H1 (cell line): ENCODE measurements around the gene CMC4. TPM values are rescaled to one million over a fixed set of nuclear protein-coding genes. Genes with fewer than 3 reads are reported as not detected.

Source experiments
- CTCF ChIA-PET: fragments of 300-600 bp; sonication (Branson Sonifier 250); formaldehyde crosslinking; loops from one replicate; lab custom pipeline; 2021; ENCODE audit not compliant: partially characterized antibody; lab: Charles Lee
- POLR2A ChIA-PET: fragments of 300-600 bp; sonication (Branson Sonifier 250); formaldehyde crosslinking; loops from one replicate; lab custom pipeline; 2021; ENCODE audit warnings: inconsistent platforms; ENCODE audit not compliant: partially characterized antibody; lab: Charles Lee
- DNase-seq, 2 experiments: peaks; one replicate each; pipeline versions ENCODE4 v3.0.0 to v3.0.0-alpha.2; 2010 to 2022; ENCODE audit warnings: low spot score in 2 of 2, low read depth in 1 of 2, mixed read lengths in 1 of 2
- FAIRE-seq: peaks from 2 replicates; lab custom pipeline; 2011; peaks lifted over from hg19 to GRCh38; lab: Jason Lieb, UNC
- H2AFZ ChIP-seq: 2 replicates; pipeline ENCODE4 v1.8.1; 2012; ENCODE audit warnings: low read length, inconsistent platforms
- H2AK5ac ChIP-seq: 2 replicates; pipeline ENCODE4 v1.6.1; 2013; ENCODE audit warnings: low read depth, low read length
- H2BK120ac ChIP-seq: replicated peaks from 2 replicates; pipeline ENCODE3; 2013; ENCODE audit warnings: low read depth, low read length, inconsistent platforms
- H2BK12ac ChIP-seq: 2 replicates; pipeline ENCODE4 v1.6.1; 2013; ENCODE audit warnings: low read depth, low read length
- H2BK15ac ChIP-seq: 2 replicates; pipeline ENCODE4 v1.6.1; 2013; ENCODE audit warnings: low read length
- H2BK20ac ChIP-seq: 2 replicates; pipeline ENCODE4 v1.6.1; 2013; ENCODE audit warnings: low read length
- H2BK5ac ChIP-seq: 2 replicates; pipeline ENCODE4 v1.6.1; 2013; ENCODE audit warnings: low read depth, low read length
- H3K14ac ChIP-seq: 2 replicates; pipeline ENCODE4 v1.6.1; 2013; ENCODE audit warnings: inconsistent platforms; ENCODE audit not compliant: insufficient read length
- H3K18ac ChIP-seq: 2 replicates; pipeline ENCODE4 v1.6.1; 2013; ENCODE audit warnings: low read length; ENCODE audit errors: extremely low read depth
- H3K23ac ChIP-seq: 2 replicates; pipeline ENCODE4 v1.6.1; 2013; ENCODE audit warnings: inconsistent platforms; ENCODE audit not compliant: insufficient read length
- H3K23me2 ChIP-seq: 2 replicates; pipeline ENCODE4 v1.6.1; 2013; ENCODE audit warnings: low read depth, low read length
- H3K27ac ChIP-seq: 2 replicates; pipeline ENCODE4 v1.6.1; 2011; ENCODE audit warnings: low read depth, low read length, inconsistent platforms
- H3K27me3 ChIP-seq, 4 experiments: replicated peaks in 1 of 4; 1 replicate in 1 of 4; 2 replicates in 3 of 4; pipeline versions ENCODE4 v1.6.1 to v1.8.1; 2011 to 2013; ENCODE audit warnings: low read length in 3 of 4, mild to moderate bottlenecking in 3 of 4, inconsistent platforms in 2 of 4, mixed read lengths in 2 of 4, moderate library complexity in 1 of 4; ENCODE audit not compliant: control insufficient read depth in 3 of 4, insufficient read depth in 3 of 4; ENCODE audit errors: extremely low read depth in 1 of 4
- H3K36me3 ChIP-seq, 4 experiments: 2 replicates each; pipeline versions ENCODE4 v1.6.1 to v1.8.1; 2011 to 2013; ENCODE audit warnings: mild to moderate bottlenecking in 4 of 4, low read length in 3 of 4, moderate library complexity in 2 of 4, control low read depth in 1 of 4, inconsistent platforms in 1 of 4; ENCODE audit not compliant: insufficient read depth in 4 of 4, control insufficient read depth in 2 of 4
- H3K4ac ChIP-seq: replicated peaks from 2 replicates; pipeline ENCODE3; 2013; ENCODE audit warnings: low read length, low read depth, mixed read lengths, inconsistent platforms; ENCODE audit not compliant: insufficient read length
- H3K4me1 ChIP-seq, 4 experiments: replicated peaks in 1 of 4; 1 replicate in 1 of 4; 2 replicates in 3 of 4; pipeline versions ENCODE4 v1.6.1 to v1.8.1; 2011 to 2013; ENCODE audit warnings: low read length in 3 of 4, inconsistent platforms in 2 of 4, mixed read lengths in 1 of 4; ENCODE audit not compliant: insufficient read depth in 4 of 4, control insufficient read depth in 3 of 4
- H3K4me2 ChIP-seq, 2 experiments: 2 replicates each; pipeline versions ENCODE4 v1.6.1 to v1.8.1; 2011 to 2013; ENCODE audit warnings: low read depth in 2 of 2, low read length in 2 of 2, control low read depth in 1 of 2, inconsistent platforms in 1 of 2, mild to moderate bottlenecking in 1 of 2; ENCODE audit not compliant: insufficient read depth in 1 of 2
- H3K4me3 ChIP-seq, 4 experiments: fragments of 200-600, 300-600 bp in 1 of 4; sonication (generic), shearing (Covaris generic), sonication (Bioruptor Twin) in 1 of 4; 2 replicates each; pipeline versions ENCODE4 v1.5.1 to v1.8.1; 2011 to 2016; ENCODE audit warnings: low read length in 4 of 4, low read depth in 3 of 4, control low read depth in 2 of 4, inconsistent platforms in 2 of 4, mild to moderate bottlenecking in 2 of 4, mixed read lengths in 1 of 4, moderate library complexity in 1 of 4; ENCODE audit not compliant: insufficient read depth in 2 of 4; ENCODE audit errors: extremely low read depth in 1 of 4
- H3K56ac ChIP-seq: replicated peaks from 2 replicates; pipeline ENCODE3; 2013; ENCODE audit warnings: low read depth, mild to moderate bottlenecking, mixed read lengths, low read length, inconsistent platforms; ENCODE audit not compliant: insufficient read length
- H3K79me1 ChIP-seq: 2 replicates; pipeline ENCODE4 v1.6.1; 2013; ENCODE audit warnings: low read depth, low read length, control low read depth
- H3K79me2 ChIP-seq, 2 experiments: 2 replicates each; pipeline versions ENCODE4 v1.6.1 to v1.8.1; 2012 to 2013; ENCODE audit warnings: low read length in 2 of 2, mild to moderate bottlenecking in 2 of 2, inconsistent platforms in 1 of 2; ENCODE audit not compliant: insufficient read depth in 2 of 2, control insufficient read depth in 1 of 2
- H3K9ac ChIP-seq, 4 experiments: replicated peaks in 1 of 4; 1 replicate in 1 of 4; 2 replicates in 3 of 4; pipeline versions ENCODE4 v1.6.1 to v1.8.1; 2011 to 2013; ENCODE audit warnings: low read depth in 3 of 4, low read length in 3 of 4, control low read depth in 2 of 4, mild to moderate bottlenecking in 2 of 4, moderate library complexity in 2 of 4, inconsistent platforms in 1 of 4; ENCODE audit errors: extremely low read depth in 1 of 4
- H3K9me3 ChIP-seq, 2 experiments: 2 replicates each; pipeline versions ENCODE4 v1.6.1 to v1.8.1; 2012 to 2013; ENCODE audit warnings: mild to moderate bottlenecking in 2 of 2, moderate library complexity in 2 of 2, control low read depth in 1 of 2, inconsistent platforms in 1 of 2, low read depth in 1 of 2, low read length in 1 of 2, mixed read lengths in 1 of 2; ENCODE audit not compliant: insufficient read depth in 2 of 2
- H4K20me1 ChIP-seq, 2 experiments: replicated peaks in 1 of 2; 2 replicates each; pipeline versions ENCODE3 to v1.8.1; 2011 to 2013; ENCODE audit warnings: inconsistent platforms in 2 of 2, low read length in 2 of 2, mild to moderate bottlenecking in 1 of 2; ENCODE audit not compliant: insufficient read depth in 2 of 2, control insufficient read depth in 1 of 2
- H4K5ac ChIP-seq: 2 replicates; pipeline ENCODE4 v1.6.1; 2013; ENCODE audit warnings: low read length, low read depth, mixed read lengths, inconsistent platforms; ENCODE audit not compliant: insufficient read length
- H4K8ac ChIP-seq: 2 replicates; pipeline ENCODE4 v1.8.0; 2013; ENCODE audit warnings: mild to moderate bottlenecking, moderate library complexity, low read length, inconsistent platforms; ENCODE audit not compliant: insufficient read depth; ENCODE audit errors: extremely low read depth
- H4K91ac ChIP-seq: replicated peaks from 2 replicates; pipeline ENCODE3; 2013; ENCODE audit warnings: low read length, mixed read lengths, inconsistent platforms; ENCODE audit not compliant: insufficient read length
- KDM1A ChIP-seq: fragments of 200-600, 300-600 bp; sonication (generic); IDR thresholded peaks from 2 replicates; pipeline ENCODE4 v1.7.1; 2016; ENCODE audit warnings: mild to moderate bottlenecking, low read length, borderline replicate concordance
- MAFK ChIP-seq: IDR thresholded peaks from 2 replicates; pipeline ENCODE4 v1.6.1; 2012; ENCODE audit warnings: low read depth, mild to moderate bottlenecking, improper control_type of control experiment, low read length
- WGBS, 2 experiments: shearing (Covaris generic) in 1 of 2; methylation state at CpG; one replicate each; pipeline versions ENCODE4 v1.1.6 to v1.1.7; 2013 to 2015; ENCODE audit warnings: low lambda C conversion rate in 2 of 2, mixed read lengths in 2 of 2, inconsistent platforms in 1 of 2, low coverage in 1 of 2, missing lambda C conversion rate in 1 of 2; ENCODE audit not compliant: insufficient replicate concordance in 2 of 2, insufficient coverage in 1 of 2, insufficient read length in 1 of 2; ENCODE audit errors: extremely low coverage in 1 of 2, missing lambda C conversion rate in 1 of 2; 5-methylcytosine and 5-hydroxymethylcytosine counted together
- polyA plus RNA-seq, 7 experiments: library from polyadenylated mRNA; depleted of rRNA in 3 of 7; stranded (reverse) in 5 of 7; unstranded in 2 of 7; fragments of >200 nt in 5 of 7; fragments of 200-250 nt in 2 of 7; gene quantifications; 1 replicate in 5 of 7; 2 replicates in 1 of 7; 4 replicates in 1 of 7; pipeline versions ENCODE4 v1.2.1 to v1.2.3, GENCODE V29; 2011 to 2013; ENCODE audit warnings: missing spikeins in 2 of 7, mixed read lengths in 2 of 7
- total RNA-seq: library from RNA; stranded (reverse); fragmentation: NEBNext Ultra II Directional; extraction: Animal tissue kit (Norgen Biotek cat#: 25700); gene quantifications from 2 replicates; pipeline ENCODE4 v1.2.1, GENCODE V29; 2021

CMC4 gene
- total and polyA plus RNA-seq, 2 of the 8 experiments (the other 6 are each of a cell fraction or from before 2014, with no cell fraction given): 6.0 to 8.8 TPM

DNA sequence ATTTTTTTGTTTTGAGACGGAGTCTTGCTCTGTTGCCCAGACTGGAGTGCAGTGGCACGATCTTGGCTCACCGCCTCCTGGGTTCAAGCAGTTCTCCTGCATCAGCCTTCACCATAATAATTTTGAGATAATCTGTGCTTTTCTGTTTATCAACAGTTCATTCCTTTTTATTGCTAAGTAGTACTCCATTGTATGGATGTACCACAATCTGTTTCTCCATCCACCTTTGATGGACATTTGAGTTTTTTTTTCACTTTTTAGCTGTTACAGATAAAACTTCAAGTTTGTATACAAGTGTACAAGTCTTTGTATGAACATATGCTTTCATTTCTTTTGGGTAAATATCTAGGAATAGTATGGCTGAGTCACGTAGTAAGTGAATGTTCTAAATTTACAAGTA, 35.2 kb downstream of the CMC4 start:
- H3K23me2 ChIP-seq: no peaks in the 10 kb centered on the region
- CTCF ChIA-PET: no interaction called here
- no peak overlapping the region for H3K18ac ChIP-seq
- no peak overlapping the region for H2BK15ac ChIP-seq
- no peak overlapping the region for H2BK120ac ChIP-seq
- H2BK20ac ChIP-seq: no peak overlapping the region
- no peak overlapping the region for H4K8ac ChIP-seq
- H3K36me3 ChIP-seq: peaks cover 0 to 9% (median 2%) of the 10 kb centered on the region in 4 experiments; a peak in 3 of 8 replicates
- 95% methylated on average over 4 of the region's 4 CpGs; no CpG with 5 or more reads in 1 of the 2 experiments for WGBS, 2 experiments
- H3K9ac ChIP-seq: no peak overlapping the region
- H4K91ac ChIP-seq: no peak overlapping the region
- H3K27ac ChIP-seq: no peak overlapping the region
- H2BK5ac ChIP-seq: no peak overlapping the region
- DNase-seq (no peak), FAIRE-seq (no peak)
- no peak overlapping the region for H3K23ac ChIP-seq
- H3K4me1 ChIP-seq: no peaks in the 10 kb centered on the region
- no peak overlapping the region for H3K14ac ChIP-seq
- H2AK5ac ChIP-seq: no peak overlapping the region
- H3K4ac ChIP-seq: no peak overlapping the region
- H3K79me1 ChIP-seq: no peaks in the 10 kb centered on the region
- H3K4me2 ChIP-seq: no peak overlapping the region
- no peaks in the 10 kb centered on the region for H3K27me3 ChIP-seq
- H2AFZ ChIP-seq: no peak overlapping the region
- no peak overlapping the region for H4K5ac ChIP-seq
- no peaks in the 10 kb centered on the region for H4K20me1 ChIP-seq
- H2BK12ac ChIP-seq: no peak overlapping the region
- no peak for TF ChIP-seq MAFK
- TF ChIP-seq KDM1A: 0 out of 2 replicates have a peak, but pooled peaks have one; percentile 24
- no peak overlapping the region for H3K4me3 ChIP-seq
- no peaks in the 10 kb centered on the region for H3K9me3 ChIP-seq
- no peak overlapping the region for H3K56ac ChIP-seq
- H3K79me2 ChIP-seq: no peaks in the 10 kb centered on the region; a peak in 2 of 4 replicates
- POLR2A ChIA-PET: no interaction called here
